ENCODE measurements around the gene FBXW7. TPM values are rescaled to one million over a fixed set of nuclear protein-coding genes. Genes with fewer than 3 reads are reported as not detected.
A peak's percentile ranks its signal among the peaks of the same experiment; 100 is the strongest.

Gene FBXW7
- total and polyA plus RNA-seq, 2 of the 13 experiments (the other 11 are each of a cell fraction or from before 2014, with no cell fraction given) = 5.0 to 40.9 TPM

DNA sequence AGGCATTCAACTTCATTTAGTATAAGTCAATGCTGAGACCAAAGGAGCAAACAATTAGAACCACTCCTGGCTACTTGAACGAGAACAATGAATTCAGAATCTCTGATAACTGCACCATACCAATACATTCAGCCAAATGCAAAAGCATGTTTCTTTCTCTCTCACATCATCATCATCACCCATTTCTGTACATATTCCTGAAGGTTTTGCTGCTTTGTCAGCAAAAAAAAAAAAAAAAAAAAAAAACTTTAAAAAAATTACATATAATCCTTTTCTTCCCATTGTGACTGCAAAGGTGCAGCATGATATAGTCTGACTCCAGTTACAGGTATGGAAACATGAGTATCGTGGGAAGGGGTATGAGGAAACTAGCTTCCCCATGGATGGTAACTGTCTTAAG lies 35.6 kb downstream of the FBXW7 start:
- H3K27me3 ChIP-seq (ENCODE audit: control insufficient read depth in 1 of 2, insufficient read depth in 2 of 2, low read length in 2 of 2) = no peaks in the 10 kb centered on the region
- no peak overlapping the region for H3K9ac ChIP-seq (ENCODE audit: insufficient read depth, low read depth, low read length)
- no peak overlapping the region for H3K4me2 ChIP-seq (ENCODE audit: low read depth, low read length)
- H3K36me3 ChIP-seq (replicated peaks in 1 of 2; ENCODE audit: control insufficient read depth in 1 of 2, insufficient read depth in 2 of 2, low read length in 2 of 2) = no peaks in the 10 kb centered on the region; a peak in 1 of 5 replicates
- H2AFZ ChIP-seq (ENCODE audit: low read length) = no peak overlapping the region
- peaks cover 28% of the 10 kb centered on the region for H3K4me1 ChIP-seq (ENCODE audit: insufficient read depth, low read length)
- no peaks in the 10 kb centered on the region for H3K9me3 ChIP-seq (ENCODE audit: low read length)
- no peak overlapping the region for H3K27ac ChIP-seq (ENCODE audit: extremely low read length, insufficient read depth, low read length)
- POLR2A ChIA-PET = no interaction called here
- no peak overlapping the region for H3K4me3 ChIP-seq (replicated peaks in 1 of 3; ENCODE audit: insufficient read depth in 1 of 3, low read depth in 2 of 3, low read length in 3 of 3)
- no peaks in the 10 kb centered on the region for H4K20me1 ChIP-seq (ENCODE audit: insufficient read depth, low read length)
- no peak for FAIRE-seq
- no peak for DNase-seq (ENCODE audit: low spot score)
- no TSS peak for BruUV-seq (replicated peaks)
- in situ Hi-C loops (cut with HindIII; ENCODE audit: extremely low pct_ligation_motif_present, low pct_unique_long_range_greater_than_20kb) (no loop called here), intact Hi-C loops (cut with micrococcal nuclease; ENCODE audit: unreplicated experiment) (loop anchor here (2.0 to 5.0 kb wide), 2 partner anchors 37 to 235 kb away; partner anchors contain the start of gene FBXW7)
- WGBS (ENCODE audit: low lambda C conversion rate) = 97% methylated on average over 2 of the region's 2 CpGs
- H3K79me2 ChIP-seq (ENCODE audit: insufficient read depth, low read length) = peaks cover 50% of the 10 kb centered on the region
- no peak for ATAC-seq
- TF ChIP-seq ZFAT (CRISPR knock-in tag; conservative IDR thresholded peaks at IDR 0.05) = no peak
- TF ChIP-seq, protein P1, sequence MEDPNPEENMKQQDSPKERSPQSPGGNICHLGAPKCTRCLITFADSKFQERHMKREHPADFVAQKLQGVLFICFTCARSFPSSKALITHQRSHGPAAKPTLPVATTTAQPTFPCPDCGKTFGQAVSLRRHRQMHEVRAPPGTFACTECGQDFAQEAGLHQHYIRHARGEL (CRISPR knock-in tag; IDR thresholded peaks at IDR 0.05) = no peak
- TF ChIP-seq KAT7 (CRISPR knock-in tag; IDR thresholded peaks at IDR 0.05; ENCODE audit: borderline replicate concordance) = no peak
- TF ChIP-seq MED13 (CRISPR knock-in tag; IDR thresholded peaks at IDR 0.05) = no peak
- TF ChIP-seq SALL2 (CRISPR knock-in tag; IDR thresholded peaks at IDR 0.05) = no peak
- TF ChIP-seq HOXA3 (CRISPR knock-in tag; IDR thresholded peaks at IDR 0.05) = no peak
- TF ChIP-seq, protein P2, sequence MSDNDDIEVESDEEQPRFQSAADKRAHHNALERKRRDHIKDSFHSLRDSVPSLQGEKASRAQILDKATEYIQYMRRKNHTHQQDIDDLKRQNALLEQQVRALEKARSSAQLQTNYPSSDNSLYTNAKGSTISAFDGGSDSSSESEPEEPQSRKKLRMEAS (IDR thresholded peaks at IDR 0.05) = no peak
- TF ChIP-seq NCOA2 (CRISPR knock-in tag; IDR thresholded peaks at IDR 0.05) = no peak
- peak; percentile 70 for TF ChIP-seq MAFF (IDR thresholded peaks at IDR 0.05; ENCODE audit: low read depth, low read length)
- peak; percentile 74 to 86 for TF ChIP-seq MAFK (conservative IDR thresholded peaks at IDR 0.05 in 1 of 2, IDR thresholded peaks at IDR 0.05 in 1 of 2; ENCODE audit: low read length in 2 of 2)
- no peak for TF ChIP-seq ZNF629 (CRISPR knock-in tag; conservative IDR thresholded peaks at IDR 0.05)
- no peak for TF ChIP-seq TMF1 (CRISPR knock-in tag; IDR thresholded peaks at IDR 0.05; ENCODE audit: low read depth)
- no peak for TF ChIP-seq SP5 (CRISPR knock-in tag; IDR thresholded peaks at IDR 0.05; ENCODE audit: borderline replicate concordance, low read depth)
- no peak for TF ChIP-seq MTF2 (CRISPR knock-in tag; IDR thresholded peaks at IDR 0.05; ENCODE audit: borderline replicate concordance)
- no peak for TF ChIP-seq ZSCAN20 (CRISPR knock-in tag; IDR thresholded peaks at IDR 0.05; ENCODE audit: borderline replicate concordance)
- TF ChIP-seq, protein P3, sequence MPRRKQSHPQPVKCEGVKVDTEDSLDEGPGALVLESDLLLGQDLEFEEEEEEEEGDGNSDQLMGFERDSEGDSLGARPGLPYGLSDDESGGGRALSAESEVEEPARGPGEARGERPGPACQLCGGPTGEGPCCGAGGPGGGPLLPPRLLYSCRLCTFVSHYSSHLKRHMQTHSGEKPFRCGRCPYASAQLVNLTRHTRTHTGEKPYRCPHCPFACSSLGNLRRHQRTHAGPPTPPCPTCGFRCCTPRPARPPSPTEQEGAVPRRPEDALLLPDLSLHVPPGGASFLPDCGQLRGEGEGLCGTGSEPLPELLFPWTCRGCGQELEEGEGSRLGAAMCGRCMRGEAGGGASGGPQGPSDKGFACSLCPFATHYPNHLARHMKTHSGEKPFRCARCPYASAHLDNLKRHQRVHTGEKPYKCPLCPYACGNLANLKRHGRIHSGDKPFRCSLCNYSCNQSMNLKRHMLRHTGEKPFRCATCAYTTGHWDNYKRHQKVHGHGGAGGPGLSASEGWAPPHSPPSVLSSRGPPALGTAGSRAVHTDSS (CRISPR knock-in tag; conservative IDR thresholded peaks at IDR 0.05) = no peak
- CTCF ChIA-PET (ENCODE audit: low intra/inter-chr PET ratio, low total read pairs) = interaction anchor here (1.3 to 2.3 kb wide), 3 partner anchors 46 to 235 kb away, joined by 8 to 15 read pairs (median 8); no protein-coding TSS in a partner anchor

Data from HepG2 (cell line).